Measurements from ENCODE around the gene SPINK1.
"Not testable (repeated sequence)": the region's sequence is repeated elsewhere in the genome, so short reads cannot be mapped to it uniquely, and the experiment has no call there.

The SPINK1 gene, protein sequence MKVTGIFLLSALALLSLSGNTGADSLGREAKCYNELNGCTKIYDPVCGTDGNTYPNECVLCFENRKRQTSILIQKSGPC

DNA sequence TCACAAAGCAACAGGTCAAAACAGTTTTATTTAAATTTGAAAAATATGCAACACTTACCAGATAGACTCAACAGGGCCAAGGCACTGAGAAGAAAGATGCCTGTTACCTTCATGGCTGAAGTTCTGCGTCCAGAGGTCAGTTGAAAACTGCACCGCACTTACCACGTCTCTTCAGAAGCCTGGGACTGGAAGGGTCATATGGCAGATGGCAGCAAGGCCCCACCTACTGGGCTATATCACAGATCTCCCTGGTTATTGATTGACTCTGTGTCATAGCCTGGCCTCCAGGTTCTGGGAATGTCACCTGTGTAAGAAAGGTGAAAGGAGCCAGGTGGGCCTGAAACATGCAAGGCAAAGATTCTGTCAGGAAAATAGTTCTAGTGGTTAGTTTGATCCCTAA, at the start of gene SPINK1:
SPINK1 (minus strand) TSS at position 207 of the 400 bp plus-strand sequence; CDS start at position 113, 94 bp downstream.
- no peaks in the 10 kb centered on the region for H3K36me3 ChIP-seq (ENCODE audit: insufficient read depth, low read depth, low read length)
- H3K27ac ChIP-seq (ENCODE audit: low read length), result no peak within 1 kb of the TSS
- no peaks in the 10 kb centered on the region for H3K9me3 ChIP-seq (ENCODE audit: insufficient read depth, low read depth, low read length)
- H3K4me3 ChIP-seq (ENCODE audit: low read length), result no peak within 1 kb of the TSS
- H3K4me1 ChIP-seq (ENCODE audit: insufficient read depth, low read length), result no peaks in the 10 kb centered on the region
- H3K9ac ChIP-seq (ENCODE audit: low read depth, low read length), result no peak within 1 kb of the TSS
- no peaks in the 10 kb centered on the region for H3K27me3 ChIP-seq (ENCODE audit: insufficient read depth, low read length)

- H3K9me3 ChIP-seq (ENCODE audit: insufficient read depth, low read depth, low read length), result no peaks in the 10 kb centered on the region
- no peaks in the 10 kb centered on the region for H3K36me3 ChIP-seq (ENCODE audit: insufficient read depth, low read depth, low read length)
- H3K27ac ChIP-seq (ENCODE audit: low read length), result no peak overlapping the region
- H3K9ac ChIP-seq (ENCODE audit: low read depth, low read length), result no peak overlapping the region
- H3K27me3 ChIP-seq (ENCODE audit: insufficient read depth, low read length), result no peaks in the 10 kb centered on the region
- no peak overlapping the region for H3K4me3 ChIP-seq (ENCODE audit: low read length)
- peaks cover 20% of the 10 kb centered on the region for H3K4me1 ChIP-seq (ENCODE audit: insufficient read depth, low read length)
These were observed 49.0 kb upstream of the SPINK1 start for GRCh38 chr5:147880487-147880886.

- Histone ChIP-seq H3K4me3 (ENCODE audit: low read length) (no peak overlapping the region), H3K9me3 (ENCODE audit: insufficient read depth, low read depth, low read length) (no peaks in the 10 kb centered on the region), H3K36me3 (ENCODE audit: insufficient read depth, low read depth, low read length) (no peaks in the 10 kb centered on the region), H3K27ac (ENCODE audit: low read length) (no peak overlapping the region), H3K27me3 (ENCODE audit: insufficient read depth, low read length) (no peaks in the 10 kb centered on the region), H3K9ac (ENCODE audit: low read depth, low read length) (no peak overlapping the region), H3K4me1 (ENCODE audit: insufficient read depth, low read length) (peaks cover 27% of the 10 kb centered on the region)
These were observed 48.3 kb upstream of the SPINK1 start for GRCh38 chr5:147879784-147880183.

DNA sequence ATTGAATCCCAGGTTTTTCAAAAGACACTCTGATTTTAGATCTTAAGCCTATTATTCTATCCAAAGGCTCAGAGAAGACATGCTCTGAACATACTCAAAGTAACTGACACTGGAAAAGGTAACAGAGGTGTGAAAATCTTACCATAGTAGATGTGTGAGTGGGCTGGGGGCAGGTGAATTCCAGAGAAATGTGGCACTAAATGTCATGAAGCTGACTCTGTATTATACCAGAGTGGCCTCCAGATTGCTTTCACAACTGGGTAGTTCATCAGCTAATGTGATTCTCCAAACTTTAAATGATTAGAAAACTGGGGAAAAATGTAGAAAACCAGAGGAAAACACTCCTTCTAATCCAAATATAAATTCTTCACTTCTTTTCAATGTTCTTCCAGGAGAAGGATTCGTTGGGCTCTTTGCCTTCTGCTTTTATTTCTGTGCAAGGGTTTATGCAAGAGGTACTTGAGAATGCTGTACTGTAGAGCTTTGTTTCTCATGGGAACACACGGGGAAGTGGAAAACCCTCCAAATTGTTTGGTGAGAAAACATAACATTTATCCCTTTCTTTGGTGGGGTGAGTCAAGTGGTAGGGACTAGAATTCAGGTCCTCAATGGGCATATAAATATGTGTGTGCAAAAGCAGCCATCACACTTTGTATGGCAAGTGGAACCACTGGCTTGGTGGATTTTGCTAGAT, 46.7 kb upstream of the SPINK1 start, which contains the start of gene SCGB3A2:
SCGB3A2 (plus strand) TSS at position 646 of the 694 bp plus-strand sequence. CDS start 93 bp downstream, outside the sequence.
- no peaks in the 10 kb centered on the region for H3K27me3 ChIP-seq (ENCODE audit: insufficient read depth, low read length)
- no peaks in the 10 kb centered on the region for H3K36me3 ChIP-seq (ENCODE audit: insufficient read depth, low read depth, low read length)
- H3K4me3 ChIP-seq (ENCODE audit: low read length), result no peak within 1 kb of the TSS
- no peak within 1 kb of the TSS for H3K27ac ChIP-seq (ENCODE audit: low read length)
- H3K9me3 ChIP-seq (ENCODE audit: insufficient read depth, low read depth, low read length), result no peaks in the 10 kb centered on the region
- peaks cover 31% of the 10 kb centered on the region for H3K4me1 ChIP-seq (ENCODE audit: insufficient read depth, low read length)
- H3K9ac ChIP-seq (ENCODE audit: low read depth, low read length), result no peak within 1 kb of the TSS

DNA sequence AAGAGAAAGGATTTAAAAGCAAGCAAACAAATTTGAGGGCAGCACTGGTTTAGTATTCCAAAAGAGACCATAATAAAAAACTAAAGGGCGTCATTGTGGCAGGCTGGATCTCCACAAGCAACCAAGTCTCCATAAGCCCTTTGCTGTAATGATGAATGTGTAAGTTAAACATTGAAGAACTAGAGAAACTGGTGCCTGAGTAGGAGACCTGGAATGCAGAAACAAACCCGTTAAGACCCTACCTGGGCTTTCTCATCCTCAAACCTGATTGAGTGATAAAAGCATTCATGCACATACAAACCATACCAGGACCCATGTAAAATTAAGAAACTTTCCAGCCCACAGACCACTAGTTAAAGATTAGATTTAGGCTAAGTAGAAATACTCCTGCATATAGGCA, 45.2 kb upstream of the SPINK1 start:
- Histone ChIP-seq H3K27ac (ENCODE audit: low read length) (no peak overlapping the region), H3K27me3 (ENCODE audit: insufficient read depth, low read length) (no peaks in the 10 kb centered on the region), H3K9ac (ENCODE audit: low read depth, low read length) (no peak overlapping the region; the same call in 1 of the 2 replicates), H3K36me3 (ENCODE audit: insufficient read depth, low read depth, low read length) (peaks cover 3% of the 10 kb centered on the region; the same call in 1 of the 2 replicates), H3K4me3 (ENCODE audit: low read length) (no peak overlapping the region), H3K9me3 (ENCODE audit: insufficient read depth, low read depth, low read length) (no peaks in the 10 kb centered on the region), H3K4me1 (ENCODE audit: insufficient read depth, low read length) (peaks cover 25% of the 10 kb centered on the region)

DNA sequence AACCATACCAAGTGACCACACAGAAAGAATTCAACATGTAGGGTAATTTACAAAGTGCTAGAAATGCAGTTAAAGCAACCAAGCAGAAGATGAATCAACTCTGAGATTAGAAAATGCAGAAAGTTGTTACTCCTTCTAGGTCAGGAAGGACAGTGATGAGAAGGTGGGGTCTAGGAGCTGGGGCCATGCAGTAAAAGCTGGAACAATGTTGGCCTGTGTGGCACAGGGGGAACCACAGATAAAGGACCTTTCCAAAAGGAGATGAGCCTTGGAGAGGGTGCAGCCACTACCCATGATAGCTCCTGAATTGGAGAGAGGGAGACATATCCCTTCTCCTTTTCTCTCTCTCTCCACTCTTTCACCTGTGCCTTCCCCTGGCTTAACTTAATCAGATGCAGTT, 44.7 kb upstream of the SPINK1 start:
- Histone ChIP-seq H3K4me1 (ENCODE audit: insufficient read depth, low read length) (peaks cover 25% of the 10 kb centered on the region), H3K36me3 (ENCODE audit: insufficient read depth, low read depth, low read length) (peaks cover 6% of the 10 kb centered on the region; the same call in 1 of the 2 replicates), H3K27me3 (ENCODE audit: insufficient read depth, low read length) (no peaks in the 10 kb centered on the region), H3K9me3 (ENCODE audit: insufficient read depth, low read depth, low read length) (no peaks in the 10 kb centered on the region), H3K9ac (ENCODE audit: low read depth, low read length) (peak overlapping the region; percentile 68; the same call in 1 of the 2 replicates), H3K4me3 (ENCODE audit: low read length) (no peak overlapping the region), H3K27ac (ENCODE audit: low read length) (peak overlapping the region; percentile 29)

GRCh38 chr5:147874910-147875367, 43.5 kb upstream of the SPINK1 start:
- Histone ChIP-seq H3K27ac (ENCODE audit: low read length) (peak overlapping the region; percentile 29), H3K4me3 (ENCODE audit: low read length) (peak overlapping the region; percentile 55), H3K36me3 (ENCODE audit: insufficient read depth, low read depth, low read length) (peaks cover 6% of the 10 kb centered on the region; the same call in 1 of the 2 replicates), H3K4me1 (ENCODE audit: insufficient read depth, low read length) (peaks cover 25% of the 10 kb centered on the region), H3K27me3 (ENCODE audit: insufficient read depth, low read length) (no peaks in the 10 kb centered on the region), H3K9me3 (ENCODE audit: insufficient read depth, low read depth, low read length) (no peaks in the 10 kb centered on the region), H3K9ac (ENCODE audit: low read depth, low read length) (peak overlapping the region; percentile 68)

- Histone ChIP-seq H3K27ac (ENCODE audit: low read length) (peak overlapping the region; percentile 29), H3K4me1 (ENCODE audit: insufficient read depth, low read length) (peaks cover 28% of the 10 kb centered on the region), H3K4me3 (ENCODE audit: low read length) (peak overlapping the region; percentile 55)
These were observed 42.8 kb upstream of the SPINK1 start for GRCh38 chr5:147874118-147874875.

GRCh38 chr5:147872744-147873435, 41.4 kb upstream of the SPINK1 start:
- H3K27ac ChIP-seq (ENCODE audit: low read length), result peak overlapping the region; percentile 35
- H3K36me3 ChIP-seq (ENCODE audit: insufficient read depth, low read depth, low read length); H3K27me3 ChIP-seq (ENCODE audit: insufficient read depth, low read length); H3K9me3 ChIP-seq (ENCODE audit: insufficient read depth, low read depth, low read length): not testable (repeated sequence)
- peaks cover 33% of the 10 kb centered on the region for H3K4me1 ChIP-seq (ENCODE audit: insufficient read depth, low read length)
- H3K9ac ChIP-seq (ENCODE audit: low read depth, low read length), result peak overlapping the region; percentile 93
- H3K4me3 ChIP-seq (ENCODE audit: low read length), result peak overlapping the region; percentile 55

More at GRCh38 chr5:147874118-147874875, 42.8 kb upstream of the SPINK1 start:
- H3K27me3 ChIP-seq (ENCODE audit: insufficient read depth, low read length); H3K36me3 ChIP-seq (ENCODE audit: insufficient read depth, low read depth, low read length); H3K9me3 ChIP-seq (ENCODE audit: insufficient read depth, low read depth, low read length): not testable (repeated sequence)
- peak overlapping the region; percentile 93 for H3K9ac ChIP-seq (ENCODE audit: low read depth, low read length)

- not testable (repeated sequence) for H3K9me3 ChIP-seq (ENCODE audit: insufficient read depth, low read depth, low read length); H3K27ac ChIP-seq (ENCODE audit: low read length); H3K27me3 ChIP-seq (ENCODE audit: insufficient read depth, low read length)
- peaks cover 16% of the 10 kb centered on the region for H3K36me3 ChIP-seq (ENCODE audit: insufficient read depth, low read depth, low read length)
- H3K9ac ChIP-seq (ENCODE audit: low read depth, low read length), result peak overlapping the region; percentile 75
- peaks cover 35% of the 10 kb centered on the region for H3K4me1 ChIP-seq (ENCODE audit: insufficient read depth, low read length)
- peak overlapping the region; percentile 63 for H3K4me3 ChIP-seq (ENCODE audit: low read length)
These were observed 40.6 kb upstream of the SPINK1 start for GRCh38 chr5:147871980-147872549.

- H3K4me3 ChIP-seq (ENCODE audit: low read length), result peak overlapping the region; percentile 52; the same call in 1 of the 2 replicates
- peaks cover 20% of the 10 kb centered on the region for H3K36me3 ChIP-seq (ENCODE audit: insufficient read depth, low read depth, low read length)
- H3K9me3 ChIP-seq (ENCODE audit: insufficient read depth, low read depth, low read length); H3K27me3 ChIP-seq (ENCODE audit: insufficient read depth, low read length): not testable (repeated sequence)
- H3K27ac ChIP-seq (ENCODE audit: low read length), result peak overlapping the region; percentile 89
- H3K9ac ChIP-seq (ENCODE audit: low read depth, low read length), result peak overlapping the region; percentile 88
- peaks cover 16% of the 10 kb centered on the region; the same call in 1 of the 2 replicates for H3K4me1 ChIP-seq (ENCODE audit: insufficient read depth, low read length)
These were observed 38.4 kb upstream of the SPINK1 start for GRCh38 chr5:147869892-147870291.

All from iPS-20b (cell line).